ENCODE results near the gene TRPV4. TPM values are rescaled to one million over a fixed set of nuclear protein-coding genes. Genes with fewer than 3 reads are reported as not detected.

The TRPV4 gene
- total RNA-seq, 2 donors from 2014 or later = 0.59 to 0.90 TPM

DNA sequence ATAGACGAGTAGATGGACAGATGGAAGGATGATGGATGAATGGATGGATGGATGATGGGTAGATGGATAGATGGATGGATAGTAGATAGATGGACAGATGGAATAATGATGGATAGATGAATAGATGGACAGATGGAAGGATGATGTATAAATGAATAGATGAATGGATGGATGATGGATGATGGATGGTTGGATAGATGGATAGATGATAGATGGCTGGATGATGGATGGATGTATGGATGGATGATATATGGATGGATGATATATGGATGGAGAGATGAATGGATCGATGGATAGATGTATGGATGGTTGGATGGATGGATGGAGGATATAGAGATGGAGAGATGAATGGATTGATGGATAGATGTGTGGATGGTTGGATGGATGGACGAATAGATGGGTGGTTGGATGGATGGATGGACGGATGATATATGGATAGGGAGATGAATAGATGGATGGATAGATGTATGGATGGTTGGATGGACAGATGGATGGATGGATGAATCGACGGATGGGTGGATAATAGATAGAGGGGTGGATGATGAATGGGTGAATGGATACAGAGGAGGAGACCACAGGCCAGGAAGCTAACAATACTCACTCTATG is 19.3 kb downstream of the TRPV4 start:
- H3K9me3 ChIP-seq = no peaks in the 10 kb centered on the region
- no peaks in the 10 kb centered on the region for H3K4me1 ChIP-seq
- no peaks in the 10 kb centered on the region for H3K36me3 ChIP-seq
- H3K27ac ChIP-seq = no peak overlapping the region
- TF ChIP-seq, protein P1, sequence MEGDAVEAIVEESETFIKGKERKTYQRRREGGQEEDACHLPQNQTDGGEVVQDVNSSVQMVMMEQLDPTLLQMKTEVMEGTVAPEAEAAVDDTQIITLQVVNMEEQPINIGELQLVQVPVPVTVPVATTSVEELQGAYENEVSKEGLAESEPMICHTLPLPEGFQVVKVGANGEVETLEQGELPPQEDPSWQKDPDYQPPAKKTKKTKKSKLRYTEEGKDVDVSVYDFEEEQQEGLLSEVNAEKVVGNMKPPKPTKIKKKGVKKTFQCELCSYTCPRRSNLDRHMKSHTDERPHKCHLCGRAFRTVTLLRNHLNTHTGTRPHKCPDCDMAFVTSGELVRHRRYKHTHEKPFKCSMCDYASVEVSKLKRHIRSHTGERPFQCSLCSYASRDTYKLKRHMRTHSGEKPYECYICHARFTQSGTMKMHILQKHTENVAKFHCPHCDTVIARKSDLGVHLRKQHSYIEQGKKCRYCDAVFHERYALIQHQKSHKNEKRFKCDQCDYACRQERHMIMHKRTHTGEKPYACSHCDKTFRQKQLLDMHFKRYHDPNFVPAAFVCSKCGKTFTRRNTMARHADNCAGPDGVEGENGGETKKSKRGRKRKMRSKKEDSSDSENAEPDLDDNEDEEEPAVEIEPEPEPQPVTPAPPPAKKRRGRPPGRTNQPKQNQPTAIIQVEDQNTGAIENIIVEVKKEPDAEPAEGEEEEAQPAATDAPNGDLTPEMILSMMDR (IDR thresholded peaks at IDR 0.05) = no peak
- no peak for DNase-seq (ENCODE audit: low spot score)
- no peak overlapping the region for H3K4me3 ChIP-seq
- H3K27me3 ChIP-seq = no peaks in the 10 kb centered on the region

DNA sequence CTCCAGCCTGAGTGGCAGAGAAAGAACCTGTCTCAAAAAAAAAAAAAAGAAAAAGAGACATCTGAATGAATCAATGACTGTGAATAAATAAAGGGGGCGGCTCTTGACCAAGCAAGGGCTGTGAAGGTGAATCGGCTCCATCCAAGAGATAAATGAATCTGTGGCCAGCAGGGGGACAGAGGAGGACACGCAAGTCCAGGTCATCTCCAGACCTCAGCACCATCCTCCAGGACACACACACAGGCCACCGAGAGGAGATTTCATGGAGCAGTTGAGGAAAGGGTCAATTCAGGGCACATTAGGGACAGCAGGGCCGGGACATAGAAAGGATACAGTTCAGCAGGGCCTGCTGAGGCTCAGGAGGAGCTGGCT is 21.6 kb downstream of the TRPV4 start:
- DNase-seq (ENCODE audit: low spot score) = no peak
- TF ChIP-seq, protein P1 (IDR thresholded peaks at IDR 0.05) = no peak
- no peak overlapping the region for H3K4me3 ChIP-seq
- H3K27ac ChIP-seq = no peak overlapping the region
- no peaks in the 10 kb centered on the region for H3K36me3 ChIP-seq
- no peaks in the 10 kb centered on the region for H3K4me1 ChIP-seq
- H3K27me3 ChIP-seq = no peaks in the 10 kb centered on the region
- H3K9me3 ChIP-seq = no peaks in the 10 kb centered on the region

DNA sequence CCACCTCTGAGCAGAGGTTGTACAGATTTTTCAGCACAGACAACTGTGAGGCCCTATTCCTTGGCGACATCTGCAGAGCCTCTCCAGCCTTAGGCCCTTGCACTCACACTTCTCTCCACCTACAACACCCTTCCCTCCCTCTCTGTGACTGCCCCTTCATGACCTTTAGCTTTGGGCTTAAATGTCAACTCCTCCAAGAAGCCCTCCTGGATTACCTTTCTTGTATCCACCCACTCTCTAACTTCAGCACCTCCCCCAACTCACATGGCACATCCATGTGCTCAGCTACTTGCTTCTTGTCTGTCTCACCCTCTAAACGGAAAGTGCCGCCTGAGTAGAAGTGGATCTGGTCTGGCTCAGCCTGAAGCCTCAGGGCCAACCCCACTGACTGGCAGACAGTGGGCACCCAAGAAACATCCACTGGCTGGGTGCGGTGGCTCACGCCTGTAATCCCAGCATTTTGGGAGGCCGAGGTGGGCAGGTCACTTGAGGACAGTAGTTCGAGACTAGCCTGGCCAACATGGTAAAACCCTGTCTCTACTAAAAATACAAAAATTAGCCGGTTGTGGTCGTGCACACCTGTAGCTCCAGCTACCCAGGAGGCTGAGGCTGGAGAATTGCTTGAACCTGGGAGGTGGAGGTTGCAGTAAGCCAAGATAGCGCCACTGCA is 22.1 kb downstream of the TRPV4 start:
- H3K27me3 ChIP-seq = no peaks in the 10 kb centered on the region

DNA sequence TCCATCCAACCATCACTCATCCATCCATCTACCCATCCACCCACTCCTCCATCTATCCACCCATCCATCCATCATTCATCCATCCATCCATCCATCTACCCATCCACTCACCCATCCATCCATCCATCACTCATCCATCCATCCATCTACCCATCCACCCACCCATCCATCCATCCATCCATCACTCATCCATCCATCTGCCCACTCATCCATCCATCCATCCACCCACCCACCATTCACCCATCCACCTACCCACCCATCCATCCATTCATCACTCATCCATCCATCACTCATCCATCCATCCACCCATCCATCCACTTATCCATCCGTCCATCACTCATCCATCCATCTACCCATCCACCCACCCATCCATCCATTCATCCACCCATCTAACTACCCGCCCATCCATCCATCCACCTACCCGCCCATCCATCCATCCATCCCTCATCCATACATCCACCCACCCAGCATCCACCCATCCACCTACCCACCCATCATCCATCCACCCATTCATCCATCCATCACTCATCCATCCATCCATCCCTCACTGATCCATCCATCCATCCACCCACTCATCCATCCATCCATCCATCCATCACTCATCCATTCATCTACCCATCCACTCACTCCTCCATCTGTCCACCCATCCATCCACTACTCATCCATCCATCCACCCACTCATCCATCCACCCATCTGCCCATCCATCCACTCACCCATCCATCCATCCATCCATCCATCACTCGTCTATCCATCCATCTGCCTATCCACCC is 24.1 kb downstream of the TRPV4 start:
- no peaks in the 10 kb centered on the region for H3K4me1 ChIP-seq
- TF ChIP-seq, protein P1 (IDR thresholded peaks at IDR 0.05) = no peak
- DNase-seq (ENCODE audit: low spot score) = no peak
- H3K4me3 ChIP-seq = no peak overlapping the region
- H3K27ac ChIP-seq = no peak overlapping the region
- no peaks in the 10 kb centered on the region for H3K9me3 ChIP-seq
- H3K36me3 ChIP-seq = no peaks in the 10 kb centered on the region
- H3K27me3 ChIP-seq = no peaks in the 10 kb centered on the region

More for the DNA sequence above, 22.1 kb downstream of the TRPV4 start:
- Histone ChIP-seq H3K4me3 (no peak overlapping the region), H3K27ac (no peak overlapping the region), H3K9me3 (no peaks in the 10 kb centered on the region), H3K36me3 (no peaks in the 10 kb centered on the region), H3K4me1 (no peaks in the 10 kb centered on the region)
- TF ChIP-seq, protein P1 (IDR thresholded peaks at IDR 0.05) = no peak
- DNase-seq (ENCODE audit: low spot score) = no peak

DNA sequence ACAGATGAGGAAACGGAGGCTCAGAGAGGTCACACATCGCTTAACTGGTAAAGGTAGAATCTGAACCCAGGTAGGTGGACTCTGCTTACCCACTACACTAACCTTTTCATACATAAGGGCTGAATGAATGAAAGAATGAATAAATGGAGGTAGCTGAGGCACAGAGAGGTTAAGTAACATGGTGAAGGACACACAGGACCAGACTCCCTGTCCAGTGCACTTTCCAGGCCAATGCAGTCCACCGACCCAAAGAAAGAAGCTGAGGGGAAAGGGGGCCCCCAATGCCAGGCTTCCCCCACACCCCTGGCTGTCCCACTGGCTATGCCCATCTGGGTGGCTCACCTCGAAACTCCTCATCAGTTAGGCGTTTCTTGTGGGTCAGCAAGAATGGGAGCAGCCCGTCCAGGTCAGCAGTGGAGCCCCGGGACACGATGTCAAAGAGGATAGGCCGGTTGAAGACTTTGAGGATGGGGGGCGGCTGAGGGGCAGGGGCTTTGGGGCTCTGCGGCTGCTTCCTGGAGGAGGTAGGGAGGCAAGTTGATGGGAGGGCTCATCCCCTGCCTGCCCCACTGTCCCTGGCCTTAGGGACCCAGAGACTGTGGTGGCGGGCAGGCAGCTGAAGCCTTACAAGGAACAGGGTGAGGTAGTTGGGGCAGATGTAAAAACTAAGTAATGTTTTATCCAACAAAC is 25.1 kb downstream of the TRPV4 start:
- H3K9me3 ChIP-seq = no peaks in the 10 kb centered on the region
- no peaks in the 10 kb centered on the region for H3K4me1 ChIP-seq
- H3K4me3 ChIP-seq = no peak overlapping the region
- no peak for DNase-seq (ENCODE audit: low spot score)
- no peaks in the 10 kb centered on the region for H3K27me3 ChIP-seq
- TF ChIP-seq, protein P1 (IDR thresholded peaks at IDR 0.05) = no peak
- H3K27ac ChIP-seq = no peak overlapping the region
- H3K36me3 ChIP-seq = no peaks in the 10 kb centered on the region

Measured in right atrium auricular region (tissue), 2 donors.